Natural killer cell (primary cell): ENCODE results near the gene QDPR. TPM values are rescaled to one million over a fixed set of nuclear protein-coding genes. Genes with fewer than 3 reads are reported as not detected.

Experiments
- ATAC-seq, 3 donors: fragments of 150-1000 bp in 2 of 3; fragments of 200-7000 bp in 1 of 3; cut with Tn5 transposase; 1 replicate in 1 of 3; 2 replicates in 2 of 3; pipeline ENCODE4 v1.10.0; 2021; ENCODE audit warnings: mild to moderate bottlenecking in 2 of 3, moderate library complexity in 2 of 3
- DNase-seq, 2 donors: peaks; one replicate each; pipeline versions ENCODE4 v3.0.0 to v3.0.0-alpha.2; 2013 to 2021; ENCODE audit warnings: mixed read lengths in 1 of 2
- H3K27ac ChIP-seq: one replicate; pipeline ENCODE4 v1.5.1; 2013; ENCODE audit warnings: mild to moderate bottlenecking, low read length
- H3K27me3 ChIP-seq: one replicate; pipeline ENCODE4 v1.6.1; 2013; ENCODE audit warnings: low read length; ENCODE audit not compliant: control insufficient read depth, insufficient read depth
- H3K36me3 ChIP-seq: one replicate; pipeline ENCODE4 v1.6.1; 2013; ENCODE audit warnings: low read length; ENCODE audit not compliant: control insufficient read depth, insufficient read depth
- H3K4me1 ChIP-seq: one replicate; pipeline ENCODE4 v1.6.1; 2013; ENCODE audit warnings: low read length; ENCODE audit not compliant: control insufficient read depth, insufficient read depth
- H3K4me3 ChIP-seq: one replicate; pipeline ENCODE4 v1.5.1; 2013; ENCODE audit warnings: low read length
- H3K9me3 ChIP-seq: one replicate; pipeline ENCODE4 v1.6.1; 2013; ENCODE audit warnings: low read length; ENCODE audit not compliant: control insufficient read depth, insufficient read depth
- H3K27ac Mint-ChIP-seq, 2 donors: one replicate each; pipeline ENCODE4 v1.8.0; 2022; ENCODE audit warnings: mild to moderate bottlenecking in 2 of 2, mixed read lengths in 2 of 2, moderate library complexity in 1 of 2
- H3K27me3 Mint-ChIP-seq, 2 donors: one replicate each; pipeline ENCODE4 v1.8.0; 2022; ENCODE audit warnings: low read depth in 2 of 2, mixed read lengths in 2 of 2
- H3K36me3 Mint-ChIP-seq: one replicate; pipeline ENCODE4 v1.8.0; 2022; ENCODE audit warnings: mixed read lengths
- H3K4me1 Mint-ChIP-seq, 2 donors: one replicate each; pipeline ENCODE4 v1.8.0; 2022; ENCODE audit warnings: mixed read lengths in 2 of 2
- H3K4me3 Mint-ChIP-seq: one replicate; pipeline ENCODE4 v1.8.0; 2022; ENCODE audit warnings: mild to moderate bottlenecking, moderate library complexity, mixed read lengths
- H3K9me3 Mint-ChIP-seq, 2 donors: one replicate each; pipeline ENCODE4 v1.8.0; 2022; ENCODE audit warnings: mixed read lengths in 2 of 2
- WGBS: methylation state at CpG from one replicate; pipeline ENCODE4 v1.1.7; 2013; ENCODE audit warnings: missing lambda C conversion rate; ENCODE audit not compliant: insufficient coverage; 5-methylcytosine and 5-hydroxymethylcytosine counted together
- intact Hi-C: fragments of 100-400 bp; cut with micrococcal nuclease; formaldehyde crosslinking; loops from one replicate; pipeline ENCODE4 v1.14.2; 2022
- total RNA-seq, 4 donors: library from RNA; stranded (reverse); fragments of 120-200 nt in 1 of 4; gene quantifications; one replicate each; pipeline versions ENCODE4 v1.2.3 to v1.2.4, GENCODE V29; 2013 to 2022
- TF ChIP-seq, protein P1 (sequence below): fragments of 200-600 bp; IDR thresholded peaks from one replicate; pipeline ENCODE4 v1.8.0; 2022; ENCODE audit warnings: antibody characterized with exemption

The QDPR gene
- total RNA-seq, 3 donors from 2014 or later (not counting 1 experiment from before 2014, with no cell fraction given), result 8.8 to 13.2 (median 12.4) TPM

DNA sequence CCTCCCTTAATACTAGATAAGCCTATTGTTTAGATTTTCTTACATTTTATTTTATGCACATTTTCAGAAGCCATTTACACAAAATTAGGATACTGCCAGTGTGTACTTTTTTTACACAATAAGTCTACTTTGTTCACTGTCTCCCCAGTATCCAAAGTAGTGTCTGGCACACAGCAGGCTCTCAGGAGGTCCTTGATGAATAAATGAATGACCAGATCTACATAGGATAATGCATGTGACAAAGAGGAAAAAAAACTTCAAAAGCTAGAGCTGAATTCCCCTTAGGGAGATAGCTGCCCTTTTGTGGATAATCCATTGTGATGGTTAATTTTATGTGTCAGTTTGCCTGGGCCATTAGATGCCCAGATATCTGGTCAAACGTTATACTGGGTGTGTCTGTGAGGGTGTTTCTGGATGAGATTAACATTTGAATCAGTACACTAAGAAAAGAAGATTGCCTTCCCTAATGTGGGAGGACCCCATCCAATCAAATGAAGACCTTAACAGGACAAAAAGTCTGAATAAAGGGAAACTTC, 61.6 kb downstream of the QDPR start:
- peaks cover 4% of the 10 kb centered on the region in 2 donors for H3K4me1 Mint-ChIP-seq
- ATAC-seq (no peak), DNase-seq (no peak)
- H3K27ac ChIP-seq, result no peak overlapping the region
- TF ChIP-seq, protein P1, sequence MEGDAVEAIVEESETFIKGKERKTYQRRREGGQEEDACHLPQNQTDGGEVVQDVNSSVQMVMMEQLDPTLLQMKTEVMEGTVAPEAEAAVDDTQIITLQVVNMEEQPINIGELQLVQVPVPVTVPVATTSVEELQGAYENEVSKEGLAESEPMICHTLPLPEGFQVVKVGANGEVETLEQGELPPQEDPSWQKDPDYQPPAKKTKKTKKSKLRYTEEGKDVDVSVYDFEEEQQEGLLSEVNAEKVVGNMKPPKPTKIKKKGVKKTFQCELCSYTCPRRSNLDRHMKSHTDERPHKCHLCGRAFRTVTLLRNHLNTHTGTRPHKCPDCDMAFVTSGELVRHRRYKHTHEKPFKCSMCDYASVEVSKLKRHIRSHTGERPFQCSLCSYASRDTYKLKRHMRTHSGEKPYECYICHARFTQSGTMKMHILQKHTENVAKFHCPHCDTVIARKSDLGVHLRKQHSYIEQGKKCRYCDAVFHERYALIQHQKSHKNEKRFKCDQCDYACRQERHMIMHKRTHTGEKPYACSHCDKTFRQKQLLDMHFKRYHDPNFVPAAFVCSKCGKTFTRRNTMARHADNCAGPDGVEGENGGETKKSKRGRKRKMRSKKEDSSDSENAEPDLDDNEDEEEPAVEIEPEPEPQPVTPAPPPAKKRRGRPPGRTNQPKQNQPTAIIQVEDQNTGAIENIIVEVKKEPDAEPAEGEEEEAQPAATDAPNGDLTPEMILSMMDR, result no peak
- H3K27me3 Mint-ChIP-seq, result peaks cover 10 to 12% of the 10 kb centered on the region in 2 donors
- H3K9me3 Mint-ChIP-seq, result no peaks in the 10 kb centered on the region
- WGBS, result 100% methylated on average over 1 of the region's 1 CpG
- H3K27ac Mint-ChIP-seq, result no peak overlapping the region
- no peak overlapping the region for H3K4me3 ChIP-seq
- no peak overlapping the region for H3K4me3 Mint-ChIP-seq
- H3K36me3 Mint-ChIP-seq, result no peaks in the 10 kb centered on the region
- H3K4me1 ChIP-seq, result no peaks in the 10 kb centered on the region
- intact Hi-C loops, result no loop called here
- no peaks in the 10 kb centered on the region for H3K27me3 ChIP-seq
- H3K36me3 ChIP-seq, result no peaks in the 10 kb centered on the region
- H3K9me3 ChIP-seq, result no peaks in the 10 kb centered on the region

DNA sequence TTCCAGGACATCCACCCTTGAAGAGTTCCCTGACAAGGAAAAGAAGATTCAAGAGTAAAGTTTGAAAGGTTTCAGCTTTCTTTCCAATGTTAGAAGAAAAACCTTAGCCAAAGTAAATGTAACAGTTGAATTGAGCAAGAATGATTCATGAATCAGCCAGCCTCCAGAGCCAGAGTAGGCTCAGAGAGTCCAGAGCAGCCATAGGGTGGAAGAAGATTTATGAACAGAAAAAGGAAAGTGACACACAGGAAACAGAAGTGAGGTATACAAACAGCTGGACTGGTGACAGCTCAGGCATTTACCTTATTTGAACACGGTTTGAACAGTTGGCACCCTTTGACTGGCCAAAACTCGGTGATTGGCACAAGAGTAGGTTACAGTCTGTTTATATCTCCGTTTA, 63.2 kb downstream of the QDPR start:
- intact Hi-C loops, result loop anchor here (10.0 kb wide), 2 partner anchors 534 to 1424 kb away; no protein-coding TSS in a partner anchor
- Histone ChIP-seq H3K27ac (no peak overlapping the region), H3K9me3 (no peaks in the 10 kb centered on the region), H3K4me3 (no peak overlapping the region), H3K4me1 (no peaks in the 10 kb centered on the region), H3K36me3 (no peaks in the 10 kb centered on the region), H3K27me3 (no peaks in the 10 kb centered on the region)
- no peak for ATAC-seq
- peaks cover 4% of the 10 kb centered on the region in 2 donors for H3K4me1 Mint-ChIP-seq
- no peaks in the 10 kb centered on the region for H3K9me3 Mint-ChIP-seq
- H3K27me3 Mint-ChIP-seq, result peaks cover 10 to 12% of the 10 kb centered on the region in 2 donors
- 13% methylated on average over 2 of the region's 3 CpGs for WGBS
- H3K4me3 Mint-ChIP-seq, result no peak overlapping the region
- no peak for DNase-seq
- H3K27ac Mint-ChIP-seq, result no peak overlapping the region
- TF ChIP-seq, protein P1, result no peak
- H3K36me3 Mint-ChIP-seq, result no peaks in the 10 kb centered on the region

DNA sequence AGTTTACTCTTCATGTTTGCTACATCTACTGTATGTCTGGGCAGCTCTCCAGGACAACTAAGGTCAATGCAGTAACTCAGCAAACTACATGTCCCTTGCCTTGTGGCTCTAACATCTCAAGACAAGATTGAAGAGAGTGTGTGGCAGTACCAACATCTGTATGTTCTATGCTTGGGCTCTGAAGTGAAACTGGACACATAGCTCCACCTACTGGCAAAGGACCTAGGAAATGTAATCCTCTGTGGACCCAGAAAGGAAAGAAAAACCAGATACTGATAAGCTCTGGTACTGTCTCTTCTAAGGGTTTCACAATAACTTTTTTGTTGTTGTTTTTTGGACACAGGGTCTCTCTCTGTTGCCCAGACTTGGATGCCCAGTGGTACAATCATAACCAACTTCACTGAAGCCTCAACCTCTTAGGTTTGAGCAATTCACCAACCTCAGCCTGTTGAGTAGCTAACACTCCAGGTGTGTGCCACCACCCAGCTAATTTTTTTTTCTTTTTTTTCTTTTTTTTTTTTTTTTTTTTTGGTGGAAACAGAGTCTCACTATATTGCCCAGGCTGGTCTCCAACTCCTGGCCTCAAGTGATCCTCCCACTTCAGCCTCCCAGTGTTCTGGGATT, 64.1 kb downstream of the QDPR start:
- Mint-ChIP-seq H3K36me3 (no peaks in the 10 kb centered on the region), H3K4me3 (no peak overlapping the region), H3K27ac (no peak overlapping the region), H3K27me3 (peaks cover 10 to 12% of the 10 kb centered on the region in 2 donors), H3K9me3 (no peaks in the 10 kb centered on the region), H3K4me1 (peaks cover 4% of the 10 kb centered on the region in 2 donors)
- DNase-seq, result peak in 1 of 2 donors; percentile 80
- Histone ChIP-seq H3K4me3 (no peak overlapping the region), H3K36me3 (no peaks in the 10 kb centered on the region), H3K9me3 (no peaks in the 10 kb centered on the region), H3K27ac (no peak overlapping the region), H3K4me1 (no peaks in the 10 kb centered on the region), H3K27me3 (no peaks in the 10 kb centered on the region)
- peak; percentile 66 to 92 (median 82) for ATAC-seq
- TF ChIP-seq, protein P1, result peak; percentile 57
- intact Hi-C loops, result loop anchor here (1.0 to 10.0 kb wide), 3 partner anchors 533 to 1423 kb away; no protein-coding TSS in a partner anchor
